Lower leg skin (tissue), 3 donors: ENCODE measurements around the gene PLA2G4A.

Experiments
- POLR2A ChIP-seq, 2 donors: fragments of 450-650 bp; IDR thresholded peaks; one replicate each; pipeline ENCODE4 v1.6.1; 2016 to 2017; ENCODE audit warnings: antibody characterized with exemption in 2 of 2, mild to moderate bottlenecking in 1 of 2, moderate library complexity in 1 of 2
- TF ChIP-seq, protein P1 (sequence below), 3 donors: fragments of 450-650 bp; IDR thresholded peaks; one replicate each; pipeline ENCODE4 v1.5.1; 2016; ENCODE audit warnings: antibody characterized with exemption in 3 of 3, mild to moderate bottlenecking in 3 of 3, moderate library complexity in 2 of 3

DNA sequence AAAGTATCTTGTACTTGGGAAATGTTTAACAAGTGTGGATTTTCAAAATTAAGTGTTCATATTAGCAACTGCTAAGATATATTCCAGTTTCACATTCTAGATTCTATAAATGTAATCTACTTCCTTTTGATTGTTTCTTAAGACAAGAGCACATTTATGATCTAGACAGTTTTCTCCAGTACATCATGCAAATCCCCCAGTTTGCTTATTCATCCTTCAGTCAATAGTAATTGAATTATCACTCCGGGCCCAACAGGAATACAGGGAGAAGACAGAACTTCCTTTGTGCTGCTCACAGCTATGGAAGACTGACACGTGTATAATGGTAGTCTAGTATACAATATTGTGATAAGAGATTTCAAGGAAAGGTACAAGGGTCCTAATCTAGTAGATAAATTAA, 14.5 kb downstream of the PLA2G4A start:
- TF ChIP-seq, protein P1, sequence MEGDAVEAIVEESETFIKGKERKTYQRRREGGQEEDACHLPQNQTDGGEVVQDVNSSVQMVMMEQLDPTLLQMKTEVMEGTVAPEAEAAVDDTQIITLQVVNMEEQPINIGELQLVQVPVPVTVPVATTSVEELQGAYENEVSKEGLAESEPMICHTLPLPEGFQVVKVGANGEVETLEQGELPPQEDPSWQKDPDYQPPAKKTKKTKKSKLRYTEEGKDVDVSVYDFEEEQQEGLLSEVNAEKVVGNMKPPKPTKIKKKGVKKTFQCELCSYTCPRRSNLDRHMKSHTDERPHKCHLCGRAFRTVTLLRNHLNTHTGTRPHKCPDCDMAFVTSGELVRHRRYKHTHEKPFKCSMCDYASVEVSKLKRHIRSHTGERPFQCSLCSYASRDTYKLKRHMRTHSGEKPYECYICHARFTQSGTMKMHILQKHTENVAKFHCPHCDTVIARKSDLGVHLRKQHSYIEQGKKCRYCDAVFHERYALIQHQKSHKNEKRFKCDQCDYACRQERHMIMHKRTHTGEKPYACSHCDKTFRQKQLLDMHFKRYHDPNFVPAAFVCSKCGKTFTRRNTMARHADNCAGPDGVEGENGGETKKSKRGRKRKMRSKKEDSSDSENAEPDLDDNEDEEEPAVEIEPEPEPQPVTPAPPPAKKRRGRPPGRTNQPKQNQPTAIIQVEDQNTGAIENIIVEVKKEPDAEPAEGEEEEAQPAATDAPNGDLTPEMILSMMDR (IDR thresholded peaks at IDR 0.05): no peak
- TF ChIP-seq POLR2A (IDR thresholded peaks at IDR 0.05): no peak
